HepG2 (cell line): ENCODE measurements around the gene SCT. TPM values are rescaled to one million over a fixed set of nuclear protein-coding genes. Genes with fewer than 3 reads are reported as not detected.

Experiments
- ATAC-seq: fragments of 200-7000 bp; cut with Tn5 transposase; 3 replicates; pipeline ENCODE4 v1.9.1; 2020; ENCODE audit warnings: mild to moderate bottlenecking, moderate library complexity
- BruUV-seq: library from RNA; stranded (reverse); fragments of 400-500 nt; replicated peaks from 2 replicates; lab custom pipeline; 2021; lab: Mats Ljungman, UMichigan
- CTCF ChIA-PET: fragments of 300-600 bp; formaldehyde crosslinking; extraction: SDS; loops from one replicate; lab custom pipeline; 2021; ENCODE audit warnings: low total read pairs, inconsistent platforms, low intra/inter-chr PET ratio; lab: Yijun Ruan, JAX
- POLR2A ChIA-PET: fragments of 350-600 bp; sonication (Branson Sonifier 250); formaldehyde crosslinking; loops from one replicate; lab custom pipeline; 2020; ENCODE audit warnings: antibody characterized with exemption, inconsistent platforms; lab: Yijun Ruan, JAX
- DNase-seq: peaks from one replicate; pipeline ENCODE4 v3.0.0-alpha.2; 2015; ENCODE audit warnings: low spot score
- FAIRE-seq: peaks from 3 replicates; lab custom pipeline; 2011; peaks lifted over from hg19 to GRCh38; lab: Jason Lieb, UNC
- H2AFZ ChIP-seq: one replicate; pipeline ENCODE4 v1.6.1; 2011; ENCODE audit warnings: low read length, inconsistent platforms
- H3K27ac ChIP-seq: fragments of 300-600 bp; 3 replicates; pipeline ENCODE4 v1.8.0; 2011; ENCODE audit warnings: mixed run types, mild to moderate bottlenecking, mixed read lengths, low read length, inconsistent platforms; ENCODE audit not compliant: insufficient read depth; ENCODE audit errors: extremely low read length
- H3K27me3 ChIP-seq, 2 experiments: fragments of 200-600 bp in 1 of 2; 2 replicates in 1 of 2; 3 replicates in 1 of 2; pipeline versions ENCODE4 v1.6.0 to v1.8.0; 2011; ENCODE audit warnings: low read length in 2 of 2, mild to moderate bottlenecking in 2 of 2, moderate library complexity in 2 of 2, inconsistent platforms in 1 of 2; ENCODE audit not compliant: insufficient read depth in 2 of 2, control insufficient read depth in 1 of 2
- H3K36me3 ChIP-seq, 2 experiments: fragments of 200-600 bp in 1 of 2; replicated peaks in 1 of 2; 2 replicates in 1 of 2; 3 replicates in 1 of 2; pipeline versions ENCODE4 v1.5.1 to v1.8.0; 2011; ENCODE audit warnings: low read length in 2 of 2, inconsistent platforms in 1 of 2; ENCODE audit not compliant: insufficient read depth in 2 of 2, control insufficient read depth in 1 of 2
- H3K4me1 ChIP-seq: 2 replicates; pipeline ENCODE4 v1.5.1; 2012; ENCODE audit warnings: low read length, inconsistent platforms; ENCODE audit not compliant: insufficient read depth
- H3K4me2 ChIP-seq: 2 replicates; pipeline ENCODE4 v1.6.0; 2011; ENCODE audit warnings: low read depth, low read length, inconsistent platforms
- H3K4me3 ChIP-seq, 3 experiments: fragments of 200-600 bp in 1 of 3; sonication (generic), shearing (Covaris generic) in 1 of 3; replicated peaks in 1 of 3; 2 replicates each; pipeline ENCODE4 v1.5.1; 2011 to 2016; ENCODE audit warnings: low read length in 3 of 3, inconsistent platforms in 2 of 3, low read depth in 2 of 3, mild to moderate bottlenecking in 2 of 3, control low read depth in 1 of 3, mixed read lengths in 1 of 3; ENCODE audit not compliant: insufficient read depth in 1 of 3
- H3K79me2 ChIP-seq: one replicate; pipeline ENCODE4 v1.6.1; 2011; ENCODE audit warnings: low read length, inconsistent platforms; ENCODE audit not compliant: insufficient read depth
- H3K9ac ChIP-seq: 2 replicates; pipeline ENCODE4 v1.6.0; 2011; ENCODE audit warnings: mild to moderate bottlenecking, low read depth, low read length, inconsistent platforms; ENCODE audit not compliant: insufficient read depth
- H3K9me3 ChIP-seq: 2 replicates; pipeline ENCODE4 v1.5.1; 2012; ENCODE audit warnings: mild to moderate bottlenecking, low read length
- H4K20me1 ChIP-seq: 2 replicates; pipeline ENCODE4 v1.6.0; 2011; ENCODE audit warnings: inconsistent platforms, mild to moderate bottlenecking, low read length, moderate library complexity; ENCODE audit not compliant: insufficient read depth
- AGO2 ChIP-seq: fragments of 200-400 bp; formaldehyde crosslinking; optimal IDR thresholded peaks from 2 replicates; pipeline ENCODE3; 2017; ENCODE audit warnings: mild to moderate bottlenecking, low read depth, low read length, moderate library complexity
- FIP1L1 ChIP-seq: fragments of 200-400 bp; formaldehyde crosslinking; IDR thresholded peaks from 2 replicates; pipeline ENCODE4 v1.6.1; 2018; ENCODE audit warnings: low read depth, mild to moderate bottlenecking, low read length, moderate library complexity, borderline replicate concordance; ENCODE audit not compliant: insufficient read depth
- JUND ChIP-seq: sonication (generic); formaldehyde crosslinking; IDR thresholded peaks from 2 replicates; pipeline ENCODE4 v1.8.0; 2022; ENCODE audit warnings: mild to moderate bottlenecking, missing genetic modification reagents
- RBM22 ChIP-seq: fragments of 200-400 bp; formaldehyde crosslinking; optimal IDR thresholded peaks from 2 replicates; pipeline ENCODE3; 2017; ENCODE audit warnings: mild to moderate bottlenecking, low read length, moderate library complexity
- SYNCRIP ChIP-seq: fragments of 200-400 bp; formaldehyde crosslinking; IDR thresholded peaks from 2 replicates; pipeline ENCODE4 v1.6.1; 2018; ENCODE audit warnings: mild to moderate bottlenecking, low read depth, low read length; ENCODE audit not compliant: insufficient read depth
- ZNF160 ChIP-seq: sonication (generic); formaldehyde crosslinking; IDR thresholded peaks from 2 replicates; pipeline ENCODE4 v1.8.0; 2022; ENCODE audit warnings: mild to moderate bottlenecking, inconsistent platforms, missing genetic modification reagents
- ZNF280D ChIP-seq: sonication (generic); formaldehyde crosslinking; IDR thresholded peaks from 2 replicates; pipeline ENCODE4 v1.5.1; 2020; ENCODE audit warnings: mild to moderate bottlenecking, missing genetic modification reagents
- ZNF883 ChIP-seq: sonication (generic); formaldehyde crosslinking; IDR thresholded peaks from 2 replicates; pipeline ENCODE4 v1.5.1; 2020; ENCODE audit warnings: mild to moderate bottlenecking, missing genetic modification reagents; ENCODE audit errors: not compliant biosample characterization
- whole genome bisulfite sequencing: methylation state at CpG from one replicate; pipeline ENCODE4 v1.1.6; 2017; ENCODE audit warnings: low lambda C conversion rate; 5-methylcytosine and 5-hydroxymethylcytosine counted together
- in situ Hi-C: cut with HindIII; loops from 2 replicates; pipeline ENCODE4 v1.10.0; 2017; ENCODE audit warnings: low pct_unique_long_range_greater_than_20kb; ENCODE audit not compliant: extremely low pct_ligation_motif_present
- intact Hi-C: fragments of 100-400 bp; cut with micrococcal nuclease; formaldehyde crosslinking; loops from one replicate; pipeline ENCODE4 v1.10.0; 2022; ENCODE audit not compliant: unreplicated experiment
- polyA plus RNA-seq, 8 experiments: library from polyadenylated mRNA; depleted of rRNA in 3 of 8; stranded (reverse) in 7 of 8; unstranded in 1 of 8; fragments of >200 nt; fragmentation: Illumina TruSeq in 4 of 8; extraction: Trizol in 4 of 8; gene quantifications; 2 replicates each; pipeline versions ENCODE4 v1.2.1 to v1.2.3, GENCODE V29; 2011 to 2016; ENCODE audit warnings: low read depth in 4 of 8, missing spikeins in 1 of 8, mixed read lengths in 1 of 8; ENCODE audit not compliant: insufficient read depth in 1 of 8
- total RNA-seq, 5 experiments: library from RNA; depleted of rRNA; stranded (reverse); fragments of >200 nt; fragmentation: Illumina TruSeq; extraction: Trizol; gene quantifications; 2 replicates each; pipeline ENCODE4 v1.2.3, GENCODE V29; 2016; ENCODE audit warnings: low read depth in 1 of 5

SCT gene
- total and polyA plus RNA-seq, 2 of the 13 experiments (the other 11 are each of a cell fraction or from before 2014, with no cell fraction given) = not detected

GRCh38 chr11:592501-592900, 34.5 kb downstream of the SCT start:
- no peak overlapping the region for H3K9ac ChIP-seq
- H3K36me3 ChIP-seq = peaks cover 41 to 81% of the 10 kb centered on the region in 2 experiments
- no peak for DNase-seq
- CTCF ChIA-PET = no interaction called here
- H3K4me3 ChIP-seq = no peak overlapping the region
- FAIRE-seq = no peak
- in situ Hi-C loops (no loop called here), intact Hi-C loops (no loop called here)
- H3K27ac ChIP-seq = no peak overlapping the region
- no TSS peak for BruUV-seq
- peaks cover 25% of the 10 kb centered on the region for H3K79me2 ChIP-seq
- no peaks in the 10 kb centered on the region for H3K9me3 ChIP-seq
- WGBS = 99% methylated on average over 22 of the region's 22 CpGs
- H3K27me3 ChIP-seq = no peaks in the 10 kb centered on the region
- H3K4me2 ChIP-seq = no peak overlapping the region
- peaks cover 15% of the 10 kb centered on the region; the same call in 1 of the 2 replicates for H4K20me1 ChIP-seq
- TF ChIP-seq AGO2 (peak; percentile 46), ZNF280D (no peak), ZNF883 (CRISPR knock-in tag) (peak; percentile 29)
- POLR2A ChIA-PET = no interaction called here
- H2AFZ ChIP-seq = no peak overlapping the region
- H3K4me1 ChIP-seq = peaks cover 26% of the 10 kb centered on the region
- no peak for ATAC-seq

GRCh38 chr11:590997-591396, 36.0 kb downstream of the SCT start:
- peaks cover 30% of the 10 kb centered on the region for H3K79me2 ChIP-seq
- H3K36me3 ChIP-seq = peaks cover 37 to 81% of the 10 kb centered on the region in 2 experiments
- in situ Hi-C loops = no loop called here

More at GRCh38 chr11:590997-591396, 36.0 kb downstream of the SCT start:
- POLR2A ChIA-PET = no interaction called here
- H3K9me3 ChIP-seq = no peaks in the 10 kb centered on the region
- CTCF ChIA-PET = no interaction called here
- no peak overlapping the region for H3K4me3 ChIP-seq
- H4K20me1 ChIP-seq = peaks cover 24% of the 10 kb centered on the region
- WGBS = 88% methylated on average over 11 of the region's 11 CpGs
- no peaks in the 10 kb centered on the region for H3K27me3 ChIP-seq
- no peak overlapping the region for H3K27ac ChIP-seq
- no peak for ATAC-seq
- BruUV-seq = no TSS peak
- H3K4me1 ChIP-seq = peaks cover 41% of the 10 kb centered on the region
- H3K9ac ChIP-seq = no peak overlapping the region
- TF ChIP-seq RBM22 (peak; percentile 86), JUND (CRISPR knock-in tag) (no peak), SYNCRIP (no peak), FIP1L1 (no peak), ZNF160 (CRISPR knock-in tag) (no peak)
- H2AFZ ChIP-seq = no peak overlapping the region
- FAIRE-seq = no peak
- no peak overlapping the region for H3K4me2 ChIP-seq
- intact Hi-C loops = no loop called here
- DNase-seq = no peak
